SU-DHL-6 (cell line): ENCODE measurements around the gene ESCO1.

ENCODE experiments used
- H2AFZ ChIP-seq: fragments of 200-600 bp; sonication (generic); 2 replicates; pipeline ENCODE4 v1.6.1; 2014; ENCODE audit warnings: low read depth, mild to moderate bottlenecking, moderate library complexity, mixed read lengths, antibody characterized with exemption, low read length; ENCODE audit not compliant: severe bottlenecking
- H3F3A ChIP-seq: fragments of 200-600 bp; shearing (Covaris generic); 2 replicates; pipeline ENCODE4 v1.6.0; 2016; ENCODE audit warnings: antibody characterized with exemption, mild to moderate bottlenecking; ENCODE audit not compliant: insufficient read depth
- H3K27ac ChIP-seq: fragments of 200-600 bp; sonication (generic); 2 replicates; pipeline ENCODE4 v1.5.1; 2016; ENCODE audit warnings: low read depth, mild to moderate bottlenecking, low read length, moderate library complexity, mixed read lengths
- H3K27me3 ChIP-seq: fragments of 200-600 bp; sonication (generic), shearing (Covaris generic); 2 replicates; pipeline ENCODE4 v1.6.0; 2014; ENCODE audit warnings: mild to moderate bottlenecking, low read length
- H3K36me3 ChIP-seq: fragments of 200-600 bp; sonication (generic); 2 replicates; pipeline ENCODE4 v1.6.1; 2014; ENCODE audit warnings: mild to moderate bottlenecking, low read length, mixed read lengths
- H3K4me2 ChIP-seq: fragments of 300-600, 200-600 bp; shearing (Covaris generic), sonication (generic); 2 replicates; pipeline ENCODE4 v1.6.0; 2014; ENCODE audit warnings: low read length, low read depth, mild to moderate bottlenecking; ENCODE audit not compliant: poor library complexity, severe bottlenecking
- H3K4me3 ChIP-seq: fragments of 200-600 bp; sonication (generic); 2 replicates; pipeline ENCODE4 v1.5.1; 2014; ENCODE audit warnings: antibody characterized with exemption, low read length, mild to moderate bottlenecking, mixed read lengths; ENCODE audit not compliant: insufficient read depth, poor library complexity, severe bottlenecking
- H3K79me2 ChIP-seq: fragments of 200-600 bp; sonication (generic); 2 replicates; pipeline ENCODE4 v1.6.1; 2014; ENCODE audit warnings: mild to moderate bottlenecking, low read length, moderate library complexity; ENCODE audit not compliant: insufficient read depth
- H3K9ac ChIP-seq: fragments of 200-600 bp; sonication (generic); 2 replicates; pipeline ENCODE4 v1.7.0; 2014; ENCODE audit warnings: mild to moderate bottlenecking, low read length
- H3K9me2 ChIP-seq: fragments of 200-600 bp; sonication (generic); replicated peaks from 2 replicates; pipeline ENCODE4 v1.6.1; 2014; ENCODE audit warnings: low read length; ENCODE audit not compliant: insufficient read depth
- H3K9me3 ChIP-seq: fragments of 200-600 bp; sonication (generic); 2 replicates; pipeline ENCODE4 v1.6.1; 2014; ENCODE audit warnings: low read length, mixed read lengths; ENCODE audit not compliant: insufficient read depth
- H4K20me1 ChIP-seq: fragments of 200-600 bp; sonication (generic); 2 replicates; pipeline ENCODE4 v1.6.1; 2014; ENCODE audit warnings: low read depth, mild to moderate bottlenecking, antibody characterized with exemption, low read length, moderate library complexity, mixed read lengths
- CTCF ChIP-seq: fragments of 200-600 bp; sonication (generic); IDR thresholded peaks from one replicate; pipeline ENCODE4 v1.5.1; 2017; ENCODE audit warnings: antibody characterized with exemption, mild to moderate bottlenecking, low read length, moderate library complexity; ENCODE audit not compliant: insufficient read depth, poor library complexity, severe bottlenecking
- EZH2phosphoT487 ChIP-seq: fragments of 200-600 bp; sonication (generic), shearing (Covaris generic); conservative IDR thresholded peaks from 2 replicates; pipeline ENCODE4 v1.6.1; 2018; ENCODE audit warnings: mild to moderate bottlenecking, antibody characterized with exemption, low read length, moderate library complexity, mixed read lengths

ESCO1 gene

GRCh38 chr18:21604671-21605070 is 4.2 kb upstream of the ESCO1 start:
- H3K9me3 ChIP-seq: no peaks in the 10 kb centered on the region
- no peaks in the 10 kb centered on the region for H3K36me3 ChIP-seq
- peaks cover 12% of the 10 kb centered on the region for H3F3A ChIP-seq
- H3K9me2 ChIP-seq: no peaks in the 10 kb centered on the region
- no peak for TF ChIP-seq EZH2phosphoT487
- no peak for TF ChIP-seq CTCF
- no peaks in the 10 kb centered on the region for H4K20me1 ChIP-seq
- H3K4me3 ChIP-seq: no peak overlapping the region
- H3K79me2 ChIP-seq: peaks cover 4% of the 10 kb centered on the region
- H3K9ac ChIP-seq: no peak overlapping the region
- no peak overlapping the region for H2AFZ ChIP-seq
- H3K27me3 ChIP-seq: no peaks in the 10 kb centered on the region
- no peak overlapping the region for H3K27ac ChIP-seq
- H3K4me2 ChIP-seq: no peak overlapping the region

- no peak overlapping the region for H3K27ac ChIP-seq
- H3K9ac ChIP-seq: no peak overlapping the region
- H3K4me3 ChIP-seq: no peak overlapping the region
- H3K9me2 ChIP-seq: no peaks in the 10 kb centered on the region
- peaks cover 28% of the 10 kb centered on the region for H3K79me2 ChIP-seq
- H3K27me3 ChIP-seq: no peaks in the 10 kb centered on the region
- H3K4me2 ChIP-seq: no peak overlapping the region
- TF ChIP-seq CTCF (no peak), EZH2phosphoT487 (no peak)
- H4K20me1 ChIP-seq: no peaks in the 10 kb centered on the region
- no peaks in the 10 kb centered on the region for H3K9me3 ChIP-seq
- H3F3A ChIP-seq: peaks cover 25% of the 10 kb centered on the region
- H3K36me3 ChIP-seq: no peaks in the 10 kb centered on the region
- H2AFZ ChIP-seq: no peak overlapping the region
These were observed 1.7 kb upstream of the ESCO1 start for GRCh38 chr18:21602299-21602587.

- peak overlapping the region; percentile 92 for H2AFZ ChIP-seq
- TF ChIP-seq CTCF: no peak
- no peak for TF ChIP-seq EZH2phosphoT487
- peaks cover 50% of the 10 kb centered on the region for H3K79me2 ChIP-seq
- peaks cover 28% of the 10 kb centered on the region for H3F3A ChIP-seq
- H3K4me3 ChIP-seq: peak overlapping the region; percentile 88
- peak overlapping the region; percentile 95 for H3K9ac ChIP-seq
- no peaks in the 10 kb centered on the region for H3K36me3 ChIP-seq
- H3K9me2 ChIP-seq: no peaks in the 10 kb centered on the region
- no peaks in the 10 kb centered on the region for H4K20me1 ChIP-seq
- peak overlapping the region; percentile 90 for H3K27ac ChIP-seq
- no peaks in the 10 kb centered on the region for H3K9me3 ChIP-seq
- H3K27me3 ChIP-seq: no peaks in the 10 kb centered on the region
- peak overlapping the region; percentile 90 for H3K4me2 ChIP-seq
These were observed 649 bp downstream of the ESCO1 start for GRCh38 chr18:21599585-21600525.
